ENCODE data around the gene KIAA1755.
"Not testable (repeated sequence)": the region's sequence is repeated elsewhere in the genome, so short reads cannot be mapped to it uniquely, and the experiment has no call there.

Gene KIAA1755

GRCh38 chr20:38290829-38291814 is 30.6 kb upstream of the KIAA1755 start:
- DNase-seq = peak; percentile 71

GRCh38 chr20:38286586-38287531 is 26.3 kb upstream of the KIAA1755 start:
- peak; percentile 65 for DNase-seq

GRCh38 chr20:38284893-38285444 is 24.4 kb upstream of the KIAA1755 start:
- DNase-seq = no peak

- not testable (repeated sequence) for DNase-seq
Observed at GRCh38 chr20:38284066-38284650, 23.6 kb upstream of the KIAA1755 start.

GRCh38 chr20:38283236-38283635 is 22.7 kb upstream of the KIAA1755 start:
- DNase-seq = no peak

- DNase-seq = not testable (repeated sequence)
Observed at GRCh38 chr20:38281176-38281915, 20.8 kb upstream of the KIAA1755 start.

GRCh38 chr20:38278763-38279162 is 18.2 kb upstream of the KIAA1755 start:
- no peak for DNase-seq

- DNase-seq = peak; percentile 91
Observed at GRCh38 chr20:38278131-38278530, 17.6 kb upstream of the KIAA1755 start.

GRCh38 chr20:38277691-38278090 is 17.2 kb upstream of the KIAA1755 start:
- peak; percentile 26 for DNase-seq

GRCh38 chr20:38277285-38277684 is 16.8 kb upstream of the KIAA1755 start:
- DNase-seq = no peak

GRCh38 chr20:38275815-38276550 is 15.4 kb upstream of the KIAA1755 start:
- no peak for DNase-seq

- DNase-seq = no peak
Observed at GRCh38 chr20:38272961-38273360, 12.4 kb upstream of the KIAA1755 start.

- no peak for DNase-seq
Observed at GRCh38 chr20:38272398-38272797, 11.9 kb upstream of the KIAA1755 start.

GRCh38 chr20:38271608-38272120 is 11.1 kb upstream of the KIAA1755 start:
- DNase-seq = no peak

GRCh38 chr20:38270869-38271605 is 10.5 kb upstream of the KIAA1755 start:
- DNase-seq = no peak

GRCh38 chr20:38269715-38270114 is 9.2 kb upstream of the KIAA1755 start:
- no peak for DNase-seq

- DNase-seq = no peak
Observed at GRCh38 chr20:38269040-38269439, 8.5 kb upstream of the KIAA1755 start.

- peak; percentile 18 for DNase-seq
Observed at GRCh38 chr20:38267901-38268514, 7.5 kb upstream of the KIAA1755 start.

GRCh38 chr20:38267296-38267695 is 6.8 kb upstream of the KIAA1755 start:
- DNase-seq = no peak

GRCh38 chr20:38266426-38266825 is 5.9 kb upstream of the KIAA1755 start:
- no peak for DNase-seq

Data from NCI-H146 (cell line).